Astrocyte (in vitro differentiated cells and primary cell): Measurements from ENCODE around the gene ANKDD1A.

Source experiments
- CTCF ChIP-seq: IDR thresholded peaks from 2 replicates; pipeline ENCODE4 v1.5.1; 2011; ENCODE audit warnings: low read depth, mild to moderate bottlenecking, inconsistent platforms, low read length, moderate library complexity; ENCODE audit not compliant: insufficient read depth
- EZH2 ChIP-seq: IDR thresholded peaks from 2 replicates; pipeline ENCODE4 v1.6.1; 2012; ENCODE audit warnings: mild to moderate bottlenecking, low read length, inconsistent platforms; ENCODE audit not compliant: insufficient read depth

- TF ChIP-seq CTCF, result no peak
- TF ChIP-seq EZH2, result no peak
These were observed 36.0 kb upstream of the ANKDD1A start for GRCh38 chr15:64875641-64876223.
